GM12891 (cell line): ENCODE measurements around the gene KANSL1.
A peak's percentile ranks its signal among the peaks of the same experiment; 100 is the strongest.

Experiments used
- DNase-seq: peaks from one replicate; pipeline ENCODE4 v3.0.0; 2011; ENCODE audit warnings: low spot score; ENCODE audit not compliant: insufficient read length
- FAIRE-seq: peaks from 2 replicates; lab custom pipeline; 2011; peaks lifted over from hg19 to GRCh38; lab: Jason Lieb, UNC
- PAX5 ChIP-seq: IDR thresholded peaks from 2 replicates; pipeline ENCODE4 v1.6.1; 2011; ENCODE audit warnings: low read length, moderate library complexity, mild to moderate bottlenecking; ENCODE audit not compliant: insufficient read depth, severe bottlenecking
- POLR2A ChIP-seq: IDR thresholded peaks from 2 replicates; pipeline ENCODE4 v1.6.1; 2011; ENCODE audit warnings: low read depth, low read length, control low read depth
- POLR2AphosphoS5 ChIP-seq: IDR thresholded peaks from 2 replicates; pipeline ENCODE4 v1.6.1; 2011; ENCODE audit warnings: low read depth, low read length, control low read depth
- POU2F2 ChIP-seq: IDR thresholded peaks from 2 replicates; pipeline ENCODE4 v1.6.1; 2011; ENCODE audit warnings: low read depth, mild to moderate bottlenecking, control low read depth, low read length, moderate library complexity
- SPI1 ChIP-seq: IDR thresholded peaks from 2 replicates; pipeline ENCODE4 v1.6.1; 2011; ENCODE audit warnings: low read depth, low read length, control low read depth
- TAF1 ChIP-seq: IDR thresholded peaks from 2 replicates; pipeline ENCODE4 v1.6.1; 2011; ENCODE audit warnings: low read depth, low read length, control low read depth

The KANSL1 gene

DNA sequence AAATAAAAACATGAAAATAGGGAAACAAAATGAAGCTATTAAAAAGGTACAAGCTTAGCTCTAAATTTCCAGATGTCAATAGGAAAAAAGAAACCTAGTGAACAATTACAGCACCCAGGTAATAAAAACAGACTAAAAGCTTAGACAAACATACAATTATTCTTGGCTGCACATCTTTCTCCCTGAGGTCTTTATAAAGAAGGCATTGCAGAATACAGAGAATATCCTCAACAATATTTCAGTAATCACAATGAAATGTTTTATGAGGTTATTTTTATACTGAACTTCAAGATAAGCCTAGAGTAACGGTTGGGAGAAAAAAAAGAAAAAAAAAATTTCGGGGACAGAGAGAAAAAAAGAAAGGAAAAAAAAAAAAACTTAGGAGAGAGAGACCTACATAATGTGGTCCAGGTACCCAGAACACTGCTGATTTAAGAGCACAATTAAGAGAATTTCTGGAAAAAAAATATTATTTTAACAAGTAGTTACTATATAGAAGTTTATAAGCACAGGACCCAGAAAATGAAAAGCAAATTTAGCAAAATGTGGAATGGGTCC lies 26.5 kb downstream of the KANSL1 start:
- DNase-seq (no peak), FAIRE-seq (no peak)
- TF ChIP-seq POLR2AphosphoS5 (no peak), PAX5 (no peak), TAF1 (no peak), POLR2A (no peak), SPI1 (no peak), POU2F2 (no peak)

DNA sequence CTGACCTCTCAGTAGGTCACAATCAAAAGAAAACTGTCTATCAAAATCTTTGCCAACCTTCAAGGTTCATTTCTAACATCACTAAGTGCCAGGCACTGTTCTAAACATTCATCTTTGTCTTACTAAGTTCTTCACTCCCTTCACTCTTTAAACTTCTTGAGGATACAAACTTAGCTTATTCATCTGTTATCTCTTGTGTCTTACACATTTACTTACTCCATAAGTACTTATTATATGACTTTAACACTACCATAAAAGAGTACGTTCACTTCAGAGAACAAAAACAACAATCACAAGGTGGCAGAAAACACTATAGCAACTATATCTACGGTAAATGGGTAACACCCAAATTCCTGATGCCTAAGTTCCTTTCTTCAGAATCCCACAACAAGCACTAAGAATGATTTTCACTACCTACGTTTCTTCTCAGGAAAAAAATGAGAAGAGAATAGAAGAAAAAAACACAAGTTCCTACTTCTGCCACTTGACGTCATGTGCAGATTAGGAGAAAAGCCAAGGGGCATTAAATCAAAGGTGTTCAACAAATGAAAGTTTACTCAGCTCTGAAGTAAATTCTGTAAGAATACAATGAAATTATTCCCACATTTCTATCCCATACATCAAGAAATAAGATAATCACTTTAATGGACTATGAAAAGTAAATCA lies 29.2 kb downstream of the KANSL1 start:
- FAIRE-seq: no peak
- TF ChIP-seq POU2F2: no peak
- no peak for TF ChIP-seq POLR2A
- no peak for TF ChIP-seq PAX5

GRCh38 chr17:46163316-46163715 lies 29.9 kb downstream of the KANSL1 start:
- FAIRE-seq (no peak), DNase-seq (no peak)
- TF ChIP-seq SPI1 (peak; percentile 52), POLR2A (no peak)

More for the DNA sequence above, 29.2 kb downstream of the KANSL1 start:
- DNase-seq: no peak

- TF ChIP-seq PAX5 (no peak), POLR2AphosphoS5 (no peak), POLR2A (no peak), SPI1 (no peak), TAF1 (no peak), POU2F2 (no peak)
- DNase-seq: no peak
- FAIRE-seq: no peak
These were observed 30.4 kb downstream of the KANSL1 start for GRCh38 chr17:46162866-46163265.

- DNase-seq (no peak), FAIRE-seq (no peak)
- TF ChIP-seq SPI1 (no peak), POLR2A (no peak), PAX5 (no peak), POU2F2 (no peak), POLR2AphosphoS5 (no peak), TAF1 (no peak)
These were observed 33.1 kb downstream of the KANSL1 start for GRCh38 chr17:46160169-46160568.

DNA sequence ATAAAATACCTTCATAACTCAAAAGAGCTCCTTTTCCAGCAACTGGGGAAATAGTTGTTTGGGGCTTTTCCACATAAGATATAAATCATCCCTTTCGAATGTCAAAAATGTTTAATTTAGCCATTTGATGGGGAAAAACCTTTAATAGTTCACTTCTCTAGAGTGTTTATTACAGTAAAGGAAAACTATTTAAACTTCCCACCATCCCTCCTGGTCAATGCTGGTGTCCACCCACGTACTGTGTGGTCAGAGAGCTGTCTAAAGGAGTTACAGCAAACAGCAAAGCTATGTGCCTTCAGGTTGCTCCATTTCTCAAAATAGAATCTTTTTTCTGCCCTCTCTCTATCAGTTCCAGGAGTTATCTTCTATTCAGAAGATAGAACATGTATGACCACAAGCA lies 33.5 kb downstream of the KANSL1 start:
- DNase-seq (no peak), FAIRE-seq (peak; percentile 47)
- TF ChIP-seq TAF1 (no peak), POU2F2 (no peak), POLR2A (no peak)

DNA sequence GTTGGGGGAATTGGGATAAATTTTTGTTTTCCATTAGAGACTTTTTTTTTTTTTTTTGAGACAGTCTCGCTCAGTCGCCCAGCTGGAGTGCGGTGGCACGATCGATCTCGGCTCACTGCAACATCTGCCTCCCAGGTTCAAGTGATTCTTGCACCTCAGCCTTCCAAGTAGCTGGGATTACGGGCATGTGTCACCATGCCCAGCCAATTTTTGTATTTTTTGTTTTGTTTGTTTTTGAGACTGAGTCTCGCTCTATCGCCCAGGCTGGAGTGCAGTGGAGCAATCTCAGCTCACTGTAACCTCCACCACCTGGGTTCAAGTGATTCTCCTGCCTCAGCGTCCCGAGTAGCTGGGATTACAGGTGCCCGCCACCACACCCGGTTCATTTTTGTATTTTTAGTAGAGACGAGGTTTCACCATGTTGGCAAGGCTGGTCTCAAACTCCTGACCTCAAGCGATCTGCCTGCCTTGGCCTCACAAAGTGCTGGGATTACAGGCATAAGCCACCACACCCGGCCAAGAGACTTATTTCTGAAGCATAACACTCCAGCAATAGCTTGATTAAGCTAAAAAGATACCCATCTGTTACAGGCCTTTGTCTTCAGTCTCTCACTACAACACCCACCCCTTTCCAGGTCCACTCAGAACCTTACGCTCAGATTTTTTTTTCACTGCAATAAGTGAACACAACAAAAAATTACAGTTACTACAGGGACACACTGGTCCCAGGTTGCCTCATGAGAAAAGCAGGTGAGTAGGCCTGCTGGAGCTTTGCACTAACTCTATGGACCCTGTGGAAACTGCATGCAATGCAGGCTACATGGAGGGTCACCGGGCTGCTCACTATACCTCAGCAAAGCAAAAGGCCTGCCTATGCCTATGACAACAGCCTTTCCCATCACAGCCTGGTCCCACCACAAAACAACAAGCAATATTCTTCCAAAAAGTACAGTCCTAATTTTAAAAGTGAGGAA lies 34.6 kb downstream of the KANSL1 start:
- TF ChIP-seq SPI1 (no peak), PAX5 (no peak), POLR2AphosphoS5 (no peak), POLR2A (no peak), TAF1 (no peak), POU2F2 (no peak)
- FAIRE-seq: no peak

DNA sequence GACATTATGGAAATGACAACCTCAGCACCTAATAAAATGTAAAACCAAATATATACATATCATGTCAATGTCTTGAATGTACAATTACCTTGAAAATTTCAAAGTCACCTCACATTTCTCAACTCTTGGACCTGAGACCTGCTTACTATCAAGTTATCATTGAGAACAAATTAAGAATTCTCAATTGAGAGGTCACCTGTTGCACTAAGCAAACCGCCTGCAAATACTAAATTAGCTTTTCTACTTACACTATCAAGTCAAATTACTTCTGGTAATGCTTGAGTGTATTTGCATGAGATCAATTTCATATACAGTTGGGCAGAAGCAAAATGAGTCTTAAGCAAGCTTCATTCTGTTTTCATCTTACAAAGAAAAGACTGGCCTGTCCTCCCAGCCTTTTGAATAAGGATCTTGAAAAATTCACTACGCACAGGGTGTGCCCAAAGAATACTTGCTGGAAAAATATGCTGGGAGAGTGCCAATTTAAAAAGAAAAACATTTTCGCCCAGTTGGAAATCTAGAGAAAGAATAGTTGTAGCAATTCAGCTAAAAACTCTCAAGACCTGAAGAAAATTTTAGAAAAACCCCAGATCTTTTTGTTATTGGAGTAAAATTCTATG lies 35.7 kb downstream of the KANSL1 start:
- no peak for DNase-seq
- FAIRE-seq: peak; percentile 55
- TF ChIP-seq SPI1 (no peak), POLR2A (no peak), POU2F2 (no peak), PAX5 (no peak)

More for the DNA sequence above, 34.6 kb downstream of the KANSL1 start:
- no peak for DNase-seq

- DNase-seq (no peak), FAIRE-seq (peak; percentile 51)
- TF ChIP-seq PAX5 (no peak), POLR2A (no peak), POLR2AphosphoS5 (0 out of 2 replicates have a peak, but pooled peaks have one; percentile 33), TAF1 (no peak), SPI1 (0 out of 2 replicates have a peak, but pooled peaks have one; percentile 3)
These were observed 38.9 kb downstream of the KANSL1 start for GRCh38 chr17:46154151-46154816.
